NCI-H2171 (cell line): ENCODE data around the gene TTLL5.

Experiments used
- DNase-seq: peaks from one replicate; lab custom pipeline; 2025; lab: John Stamatoyannopoulos, UW

Gene TTLL5

DNA sequence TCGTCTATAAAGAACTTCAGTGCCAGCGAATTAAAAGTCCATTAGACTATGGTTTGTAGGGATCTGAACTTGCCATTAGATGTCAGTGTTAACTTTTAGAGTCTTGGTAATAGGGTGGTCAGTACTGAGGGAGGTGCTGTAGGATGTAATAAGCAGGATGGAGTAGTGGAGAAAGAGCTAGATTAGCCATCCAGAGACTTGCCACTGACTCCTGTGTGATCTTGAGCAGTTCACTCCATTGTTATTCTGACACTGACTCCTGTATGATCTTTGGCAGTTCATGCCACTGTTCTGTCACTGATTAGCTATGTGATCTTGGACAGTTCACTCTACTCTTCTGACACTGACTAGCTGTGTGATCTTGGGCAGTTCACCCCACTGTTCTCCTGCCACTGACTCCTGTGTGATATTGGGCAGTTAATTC lies 133.6 kb downstream of the TTLL5 start:
- DNase-seq = no peak

DNA sequence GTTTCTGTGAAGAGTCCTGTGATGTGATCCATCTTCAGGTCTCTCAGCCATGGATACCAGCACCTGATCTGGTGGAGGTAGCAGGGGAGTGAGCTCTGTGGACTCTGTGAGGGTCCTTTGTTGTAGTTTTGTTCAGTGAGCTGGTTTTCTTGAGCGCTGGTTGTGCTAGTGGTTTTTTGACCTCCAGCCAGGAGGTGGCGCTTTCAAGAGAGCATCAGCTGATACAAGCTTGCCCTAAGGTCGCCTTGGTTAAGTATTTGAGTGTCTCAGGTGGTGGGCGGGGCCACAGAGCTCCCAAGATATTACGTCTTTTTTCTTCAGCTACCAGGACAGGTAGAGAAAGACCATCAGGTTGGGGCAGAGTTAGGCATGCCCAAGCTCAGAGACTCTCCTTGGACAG lies 139.7 kb downstream of the TTLL5 start:
- no peak for DNase-seq

DNA sequence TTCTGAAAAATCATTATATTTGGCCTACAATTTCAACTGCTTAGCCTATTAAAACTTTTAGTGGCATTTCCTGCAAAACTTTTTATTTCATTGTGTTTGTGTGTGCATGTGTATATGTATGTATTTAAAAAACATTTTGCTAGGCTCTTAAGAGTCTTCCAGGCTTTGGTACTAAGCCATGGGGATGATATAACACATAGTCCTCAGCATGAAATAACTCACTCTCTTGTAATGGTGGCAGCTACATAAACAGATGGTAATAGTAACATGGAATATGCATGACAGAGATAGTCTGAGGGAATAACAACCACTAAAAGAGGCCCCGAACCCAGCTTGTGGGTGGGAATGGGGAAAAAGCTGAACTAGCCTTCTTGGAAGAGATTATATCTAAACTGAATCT lies 141.4 kb downstream of the TTLL5 start:
- no peak for DNase-seq

DNA sequence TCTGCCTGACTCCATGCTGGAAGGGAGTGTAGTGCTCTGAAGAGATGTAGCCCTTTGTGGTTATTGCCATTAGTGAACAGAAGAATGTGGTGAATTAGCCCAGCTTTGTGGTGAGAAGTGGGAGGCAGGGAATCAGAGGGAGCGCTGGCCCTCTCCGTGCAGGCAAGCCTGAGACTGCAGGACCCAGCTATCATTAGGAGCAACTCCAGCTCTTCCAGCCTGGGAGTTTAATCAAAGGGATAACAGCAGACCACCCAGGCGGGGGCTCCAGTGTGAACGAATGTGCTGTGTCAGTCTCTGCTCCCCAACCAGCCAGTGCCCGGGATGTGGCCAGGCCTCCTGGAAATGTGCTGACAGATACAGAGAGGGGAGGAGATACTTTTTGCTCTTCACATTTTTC lies 142.7 kb downstream of the TTLL5 start:
- DNase-seq = no peak

DNA sequence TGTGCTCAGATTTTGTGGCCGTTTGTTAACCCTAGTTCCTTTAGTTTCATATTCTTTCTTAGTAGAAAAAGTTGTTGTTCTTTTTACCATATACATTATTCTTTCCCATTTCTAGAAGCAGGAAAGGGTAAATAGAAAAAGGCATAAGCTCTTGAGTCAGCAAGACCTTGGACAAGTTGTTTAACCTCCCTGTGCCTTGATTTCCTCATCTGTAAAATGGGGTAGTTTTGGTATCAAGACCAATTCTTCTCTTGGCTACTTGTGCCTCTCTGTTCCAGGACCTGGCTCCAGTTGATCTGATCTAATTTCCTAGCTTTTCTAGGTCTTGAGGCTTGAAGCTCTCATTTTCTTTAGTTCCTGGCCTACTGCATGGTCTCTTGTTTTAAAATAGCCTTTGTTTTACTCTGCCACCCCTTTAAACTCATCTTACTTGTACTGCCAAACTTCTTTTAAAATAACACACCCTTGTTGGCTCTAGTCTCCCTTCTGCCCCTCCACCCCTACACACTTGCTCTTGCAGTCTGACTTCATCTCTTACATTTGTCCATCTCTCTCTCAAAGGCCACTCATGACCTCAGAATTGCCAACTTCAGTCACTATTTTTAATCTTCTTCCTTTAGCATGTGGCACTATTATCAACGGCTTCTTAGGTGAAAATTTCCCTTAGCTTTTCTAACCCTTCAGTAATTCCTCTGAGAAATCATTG lies 143.7 kb downstream of the TTLL5 start:
- DNase-seq = no peak

DNA sequence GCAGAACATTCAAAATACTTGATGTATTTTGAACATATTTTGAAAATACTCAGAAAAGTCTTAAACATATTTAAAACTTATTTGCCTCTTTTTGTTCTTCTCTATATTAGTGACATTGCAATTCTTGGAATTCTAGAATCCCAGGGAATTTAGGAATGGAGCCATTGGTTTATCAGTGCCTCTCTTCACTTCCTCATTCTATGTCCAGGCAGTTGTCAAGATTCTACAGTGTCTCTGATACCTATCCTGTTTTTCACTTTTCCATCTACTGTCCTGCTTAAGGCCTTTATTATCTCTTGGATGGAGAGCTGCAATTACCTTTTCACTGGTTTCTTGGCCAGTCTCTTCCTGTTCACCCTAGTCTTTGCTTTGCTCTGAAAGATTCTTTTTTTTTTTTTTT lies 144.6 kb downstream of the TTLL5 start:
- no peak for DNase-seq

DNA sequence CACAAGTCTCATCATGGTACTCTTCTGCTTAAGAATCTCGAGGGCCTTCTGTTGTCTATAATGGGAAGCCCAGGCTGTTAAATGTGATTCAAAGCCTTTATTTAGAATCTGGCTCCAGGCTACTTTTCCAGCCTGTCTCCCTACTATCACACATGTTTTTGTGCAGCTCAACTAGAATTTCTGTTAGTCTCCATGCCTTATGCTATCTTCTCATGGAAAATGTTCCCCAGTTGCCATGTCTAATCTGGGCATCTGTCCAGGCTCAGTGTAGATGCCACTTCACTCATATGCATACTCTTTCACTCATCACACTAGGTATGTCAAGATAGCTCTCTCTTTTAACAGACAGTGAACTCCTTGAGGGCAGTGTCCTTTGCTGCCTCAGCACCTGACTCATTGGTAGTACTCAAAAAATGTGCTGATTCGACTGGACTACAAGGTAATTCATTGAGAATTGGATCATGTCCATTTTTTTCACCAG lies 145.3 kb downstream of the TTLL5 start:
- DNase-seq = no peak

DNA sequence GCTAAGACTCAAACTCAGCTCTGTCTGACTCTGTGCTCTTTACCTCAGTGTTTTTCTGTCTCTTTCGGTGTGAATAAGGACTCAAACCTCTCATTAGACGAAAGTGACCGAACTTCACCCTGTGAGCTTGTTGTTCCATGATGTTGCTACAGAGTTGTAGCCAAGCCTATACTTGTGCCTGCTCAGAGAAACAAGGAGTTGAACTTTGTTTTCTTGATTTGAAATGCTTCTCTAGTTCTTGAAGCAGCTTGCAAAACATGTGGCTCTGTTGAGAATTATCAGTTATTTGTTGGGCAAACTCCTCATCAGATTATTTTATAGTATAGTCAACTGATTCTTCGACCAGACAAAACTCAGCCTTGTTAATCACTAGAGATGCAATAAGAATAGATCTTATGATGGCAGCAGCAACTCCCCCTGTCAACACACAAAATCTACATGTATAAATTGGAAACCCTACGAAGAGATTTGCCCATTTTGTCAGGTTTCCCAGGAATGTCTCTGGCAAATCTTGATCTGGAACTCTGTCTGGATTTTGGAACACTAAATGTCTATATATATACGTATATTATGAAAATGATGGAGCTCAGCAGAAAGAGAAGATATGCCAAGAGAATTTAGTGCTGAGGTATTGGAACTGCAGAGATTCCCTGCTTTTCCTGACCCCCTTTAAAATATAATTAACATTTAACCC lies 146.8 kb downstream of the TTLL5 start:
- no peak for DNase-seq

DNA sequence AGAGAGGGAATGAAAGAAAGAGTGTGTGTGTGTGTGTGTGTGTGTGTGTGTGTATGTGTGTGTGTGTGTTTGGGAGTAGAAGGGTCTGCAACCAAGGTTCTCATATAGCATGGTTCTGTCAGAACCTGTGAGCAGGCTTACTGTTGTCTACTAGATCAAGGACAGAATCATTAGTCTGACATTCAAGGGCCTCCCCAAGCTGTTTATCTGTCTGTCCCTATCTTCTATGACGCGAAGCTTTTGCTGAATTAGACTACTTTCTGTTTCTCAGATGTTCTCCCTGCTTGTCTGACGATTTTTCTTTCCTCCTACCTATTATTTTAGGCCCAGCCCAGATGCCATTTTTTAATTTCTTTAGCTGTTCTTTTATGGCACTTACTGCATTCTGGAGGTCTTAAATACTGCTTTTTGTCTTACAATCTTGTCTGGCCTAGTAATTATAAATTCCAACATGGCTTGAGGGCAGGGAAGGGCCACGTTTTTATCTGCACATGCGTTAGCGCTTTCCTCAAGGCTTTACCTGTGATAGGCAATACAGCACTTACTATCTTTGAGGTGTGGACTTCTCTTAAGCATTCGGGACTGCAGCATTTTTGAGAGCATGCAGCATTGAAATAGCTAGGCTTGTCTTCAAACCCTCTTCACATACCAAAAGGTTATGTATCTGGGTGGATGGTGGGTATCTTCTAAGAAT lies 150.2 kb downstream of the TTLL5 start:
- no peak for DNase-seq

DNA sequence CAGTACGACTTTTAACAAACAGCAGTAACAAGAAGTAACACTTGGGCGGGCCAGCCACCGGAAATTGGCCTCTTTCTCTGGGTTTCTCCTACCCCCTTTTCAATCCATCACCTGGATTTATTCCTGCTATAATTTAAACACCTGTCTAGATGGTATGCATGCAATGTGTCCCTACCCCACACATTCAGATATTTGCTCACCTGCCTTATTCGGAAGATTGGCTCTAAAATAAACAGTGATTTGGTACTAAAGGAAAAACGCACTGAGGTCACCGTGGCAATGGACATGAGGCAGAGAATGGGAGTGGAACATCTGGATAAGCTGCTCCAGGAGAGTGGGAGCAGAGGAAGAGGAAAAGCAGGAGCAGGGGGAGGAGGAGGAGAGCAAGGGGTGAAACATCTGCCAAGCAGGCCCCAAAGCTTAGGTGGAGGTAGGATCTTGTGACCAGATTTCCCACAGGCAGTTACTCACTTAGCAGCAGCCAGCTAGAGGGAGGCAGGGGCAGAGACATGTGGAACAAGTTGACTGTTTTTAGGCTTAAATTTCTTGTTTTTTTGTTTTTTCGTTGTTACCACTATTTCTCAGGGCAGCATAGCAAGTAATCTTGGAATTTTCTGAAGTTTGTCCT lies 150.9 kb downstream of the TTLL5 start:
- DNase-seq = no peak

DNA sequence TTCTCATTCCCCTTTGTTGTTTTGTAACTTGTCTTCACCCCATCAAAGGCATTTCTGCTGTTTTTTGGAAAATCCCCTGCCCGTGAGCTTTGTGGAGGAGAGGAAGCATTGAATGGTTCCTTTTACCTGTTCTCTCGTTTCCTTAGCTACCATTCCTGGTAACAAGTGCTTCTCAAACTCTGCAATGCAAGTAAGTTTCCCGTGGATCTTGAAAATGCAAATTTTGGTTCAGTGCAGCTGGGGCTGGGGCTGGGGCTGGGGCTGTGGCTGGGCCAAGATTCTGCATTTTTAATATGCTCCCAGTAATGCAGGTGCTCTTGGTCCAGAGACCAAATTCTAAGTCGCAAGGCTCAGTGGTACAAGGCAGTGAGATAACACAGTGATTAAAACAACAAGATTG lies 151.6 kb downstream of the TTLL5 start:
- no peak for DNase-seq

DNA sequence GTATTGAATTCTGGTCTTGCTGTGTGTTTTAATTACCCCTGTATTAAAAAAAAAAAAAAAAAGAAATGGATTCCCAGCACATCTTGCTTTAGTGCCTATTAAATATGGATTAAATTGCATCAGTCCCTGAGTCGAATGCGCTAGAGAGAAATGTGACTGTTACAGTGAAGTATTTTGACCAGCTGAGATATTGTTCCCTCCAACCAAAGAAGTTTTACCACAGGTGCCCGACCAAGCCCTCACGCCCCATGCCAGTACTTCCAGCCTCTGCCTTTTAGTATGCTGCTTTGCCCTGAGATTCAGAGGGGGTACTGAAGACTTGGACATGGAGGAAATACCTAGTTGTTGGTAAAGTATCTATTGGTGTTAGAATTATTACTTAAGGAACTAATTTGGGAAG lies 159.7 kb downstream of the TTLL5 start:
- DNase-seq = no peak

DNA sequence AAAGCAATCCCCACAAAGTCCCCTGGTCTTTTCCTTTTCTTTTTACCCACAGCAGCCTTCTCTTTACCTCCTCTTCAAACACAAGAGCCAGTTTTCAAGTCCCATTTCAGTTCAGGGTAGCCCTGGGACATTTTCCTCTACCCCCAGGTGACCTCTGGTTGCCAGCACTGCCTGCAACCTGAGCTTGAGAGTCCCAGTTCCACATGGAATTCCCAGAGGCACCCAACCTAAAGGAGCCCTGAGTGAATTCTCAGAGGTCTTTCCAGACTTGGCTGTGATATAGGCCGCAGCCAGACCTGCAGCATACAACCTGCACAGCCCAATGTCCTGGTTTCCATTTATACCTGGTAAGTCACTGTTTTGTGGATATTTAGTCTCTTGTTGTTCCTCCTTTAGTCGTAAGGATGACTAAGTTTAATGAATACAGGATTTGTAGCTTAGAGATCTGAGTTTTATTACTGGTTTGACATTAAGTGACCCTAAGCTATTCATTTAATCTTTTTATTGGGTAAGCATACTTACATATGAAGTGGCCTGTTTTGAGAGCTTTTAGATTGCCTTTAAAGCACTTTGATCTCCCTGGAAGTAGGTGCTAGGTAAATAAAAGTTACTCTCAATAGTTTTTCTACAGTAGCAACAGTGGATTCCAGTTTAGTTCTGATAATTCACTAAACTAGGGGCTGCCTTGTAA lies 160.9 kb downstream of the TTLL5 start:
- no peak for DNase-seq

DNA sequence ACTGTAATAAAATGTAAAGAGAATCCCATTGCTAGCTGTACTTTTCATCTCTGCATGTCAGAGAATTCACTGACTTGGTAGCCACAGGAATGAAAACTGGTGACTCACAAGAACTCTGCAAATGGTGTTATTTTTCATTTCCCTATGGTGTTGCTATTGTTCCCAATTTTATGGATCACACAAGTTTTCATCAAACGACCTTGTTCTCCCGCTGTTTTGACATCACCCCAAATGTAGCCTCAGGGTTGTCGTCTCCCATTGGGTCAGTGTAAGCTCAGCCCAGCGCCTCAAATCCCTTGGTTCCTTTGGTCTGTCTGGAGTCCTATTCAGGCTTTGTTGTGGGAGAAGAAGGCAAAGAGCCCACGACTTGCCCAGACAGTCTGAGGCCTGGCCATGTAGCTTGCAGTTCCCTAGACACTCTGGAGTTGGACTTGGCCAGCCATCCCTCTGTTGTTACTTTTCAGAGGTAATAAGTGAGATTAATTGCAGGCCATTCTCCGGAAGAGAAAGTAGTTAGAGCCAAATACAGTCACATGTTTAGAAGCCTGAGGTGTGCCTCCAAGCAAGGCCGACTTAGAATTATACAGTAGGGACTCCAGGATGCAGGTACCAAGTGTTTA lies 161.6 kb downstream of the TTLL5 start:
- no peak for DNase-seq

DNA sequence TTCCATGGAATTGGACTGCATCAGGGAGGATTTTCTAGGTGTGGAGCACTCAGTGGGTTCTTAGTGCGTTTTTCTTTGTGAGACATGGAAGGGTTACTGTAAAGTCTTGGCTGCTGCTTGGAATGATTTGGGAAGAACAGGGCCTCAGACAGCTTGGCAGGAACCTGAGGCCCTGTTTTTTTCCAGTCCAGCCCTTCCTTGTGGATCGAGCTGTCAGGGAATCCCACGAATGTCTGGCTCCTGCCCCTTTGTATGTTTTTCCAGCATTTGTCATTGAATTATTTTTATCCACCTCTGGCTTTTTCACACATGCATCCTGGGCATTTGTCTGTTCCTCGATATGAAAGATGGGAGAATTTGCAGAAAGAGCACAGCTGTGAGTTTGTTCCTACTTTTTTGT lies 162.3 kb downstream of the TTLL5 start:
- DNase-seq = no peak

DNA sequence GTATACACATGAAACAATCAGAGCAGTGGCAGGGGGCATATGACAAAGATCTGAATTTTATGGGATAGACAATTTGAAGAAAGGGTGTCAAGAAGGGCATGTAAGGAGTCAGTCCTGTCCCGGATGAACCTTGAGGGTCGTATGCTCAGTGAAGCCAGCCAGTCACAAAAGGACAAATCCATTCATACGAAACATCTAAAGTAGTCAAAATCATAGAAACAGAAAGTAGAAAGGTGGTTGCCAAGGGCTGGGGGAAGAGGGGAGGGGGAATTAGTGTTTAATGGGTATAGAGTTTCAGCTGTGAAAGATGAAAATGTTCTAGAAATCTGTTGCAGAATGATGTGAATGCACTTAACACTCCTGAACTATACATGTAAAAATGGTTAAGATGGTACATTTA lies 163.3 kb downstream of the TTLL5 start:
- DNase-seq = no peak

DNA sequence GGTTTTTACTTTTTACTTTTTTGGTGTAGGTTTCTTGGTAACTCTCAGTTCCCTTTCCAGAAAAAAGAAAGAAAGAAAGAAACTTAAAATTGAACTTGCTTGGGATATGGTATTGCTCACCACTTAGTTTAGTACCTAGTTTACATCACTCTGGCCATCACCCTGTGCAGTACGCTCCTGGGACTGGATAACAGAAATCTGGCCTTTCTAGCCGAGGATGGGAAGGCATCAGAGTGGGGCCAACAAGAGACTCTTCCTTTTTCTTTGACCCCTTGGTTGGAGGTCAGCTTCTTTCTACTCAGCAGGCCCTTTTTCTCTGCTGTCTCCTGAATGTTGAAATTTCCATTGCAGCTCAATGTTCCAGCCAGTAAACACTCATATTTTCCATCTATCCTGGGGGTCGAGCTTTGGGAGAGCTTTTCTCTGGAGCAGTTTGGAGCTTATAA lies 164.1 kb downstream of the TTLL5 start:
- DNase-seq = no peak

DNA sequence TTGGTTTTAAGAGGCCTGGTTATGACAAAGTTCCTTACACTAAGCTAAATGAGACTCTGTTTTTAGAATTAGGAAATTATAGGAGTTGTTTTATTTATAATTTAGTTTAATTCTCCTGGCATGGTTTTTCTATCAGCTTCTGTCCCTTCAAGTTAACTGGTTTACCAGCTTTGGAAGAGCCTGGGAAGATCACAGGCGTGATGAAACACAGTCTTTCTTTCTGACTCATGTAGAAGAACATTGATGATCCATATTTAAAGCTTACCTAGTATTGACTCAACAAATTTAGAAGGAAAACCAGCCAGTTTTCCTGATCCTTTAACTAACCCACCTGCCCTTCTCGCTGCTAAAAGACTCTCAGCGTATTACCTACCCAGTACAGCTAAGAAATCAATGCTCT lies 165.6 kb downstream of the TTLL5 start:
- no peak for DNase-seq

DNA sequence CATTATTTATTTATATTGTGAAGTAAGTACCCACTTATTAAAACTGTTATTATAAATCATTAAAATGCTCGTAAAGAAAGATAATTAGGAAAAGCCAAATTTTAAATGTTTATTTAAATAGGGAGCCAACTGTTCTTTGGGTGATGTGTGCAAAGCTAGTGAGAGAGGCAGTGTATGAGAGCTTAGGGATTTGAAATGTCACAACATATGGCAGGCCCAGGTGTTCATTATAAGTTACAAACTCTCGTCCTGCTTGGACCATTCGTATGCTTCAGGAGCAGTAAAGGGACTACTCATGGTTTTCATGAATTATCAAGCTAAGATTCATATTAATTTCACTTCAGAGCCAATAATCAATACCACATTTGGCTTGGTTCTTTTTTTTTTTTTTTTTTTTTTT lies 166.3 kb downstream of the TTLL5 start:
- peak; percentile 62 for DNase-seq

DNA sequence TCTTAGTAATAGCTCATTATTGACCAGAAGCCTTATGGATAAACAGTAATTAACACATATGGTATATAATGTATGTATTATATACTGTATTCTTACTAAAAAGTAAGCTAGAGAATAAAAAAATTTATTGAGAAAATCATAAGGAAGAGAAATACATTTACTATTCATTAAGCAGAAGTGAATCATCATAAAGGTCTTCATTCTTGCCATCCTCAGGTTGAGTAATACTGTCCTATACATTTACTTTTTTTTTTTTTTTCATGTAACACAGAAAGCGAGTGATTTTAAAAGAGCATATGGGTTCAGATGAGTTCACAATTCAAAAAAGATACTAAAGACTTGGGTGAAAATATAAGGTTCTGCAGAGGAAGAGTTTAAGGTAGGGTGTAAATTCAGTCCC lies 168.3 kb downstream of the TTLL5 start:
- no peak for DNase-seq

DNA sequence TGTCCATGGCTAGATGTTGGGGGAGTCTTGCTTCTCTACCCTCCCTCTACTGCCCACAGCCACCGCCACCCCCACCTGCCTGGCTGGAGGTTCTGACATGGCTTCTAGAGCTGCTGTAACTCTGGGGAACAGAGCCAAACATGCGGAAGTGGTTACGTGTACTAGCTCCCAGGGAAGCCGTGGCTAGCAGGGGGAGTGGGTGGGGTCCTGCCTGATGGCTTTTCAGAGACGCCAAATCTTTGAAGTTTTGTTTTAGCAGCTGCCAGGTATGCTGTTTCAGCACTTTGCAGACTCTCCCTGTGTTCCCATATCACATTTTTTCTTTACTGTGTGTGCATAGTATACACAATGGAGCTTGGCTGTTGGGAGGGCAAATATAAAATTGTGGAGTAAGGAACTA lies 170.4 kb downstream of the TTLL5 start:
- DNase-seq = no peak

DNA sequence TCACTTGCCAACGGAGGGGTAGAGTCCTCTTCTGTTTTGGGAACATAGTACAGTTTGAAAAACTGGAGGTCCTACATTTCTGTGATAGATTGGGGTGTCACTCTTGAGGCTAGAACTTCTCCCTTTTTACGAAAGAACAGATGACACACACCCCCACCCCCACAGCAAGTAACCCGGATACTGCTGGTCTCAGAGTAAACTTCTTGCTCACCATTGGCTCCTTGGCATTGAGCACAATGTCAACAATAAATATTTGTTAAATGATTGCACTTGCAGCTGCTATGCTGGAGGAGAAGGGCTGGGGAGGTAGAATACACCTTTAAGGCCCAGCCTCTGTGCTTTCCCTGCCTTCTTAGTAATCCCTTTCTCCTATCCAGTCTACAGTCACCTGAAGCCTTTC lies 170.9 kb downstream of the TTLL5 start:
- DNase-seq = no peak
